Measurements from ENCODE around the gene LRRC47. TPM values are rescaled to one million over a fixed set of nuclear protein-coding genes. Genes with fewer than 3 reads are reported as not detected.
"Not testable (repeated sequence)": the region's sequence is repeated elsewhere in the genome, so short reads cannot be mapped to it uniquely, and the experiment has no call there.

Gene LRRC47
- total and polyA plus RNA-seq, 4 experiments from 2014 or later, result 19.0 to 58.0 (median 47.1) TPM

- Histone ChIP-seq H3K4me1 (ENCODE audit: insufficient read depth, low read length) (peaks cover 17% of the 10 kb centered on the region), H3K27me3 (ENCODE audit: insufficient read depth, low read length) (no peaks in the 10 kb centered on the region), H3K36me3 (ENCODE audit: insufficient read depth, low read length) (no peaks in the 10 kb centered on the region), H3K4me3 (ENCODE audit: low read length in 2 of 2) (no peak overlapping the region), H3K27ac (ENCODE audit: low read depth, low read length) (no peak overlapping the region), H3K9me3 (ENCODE audit: control insufficient read depth in 1 of 2, low read length in 2 of 2) (no peaks in the 10 kb centered on the region)
- Mint-ChIP-seq H3K36me3 (peaks cover 0 to 6% of the 10 kb centered on the region in 2 donors), H3K27me3 (no peaks in the 10 kb centered on the region), H3K9me3 (no peaks in the 10 kb centered on the region), H3K27ac (no peak overlapping the region), H3K4me3 (no peak overlapping the region), H3K4me1 (peaks cover 18 to 35% (median 29%) of the 10 kb centered on the region in 4 donors)
- ChIA-PET POLR2A (ENCODE audit: partially characterized antibody) (no interaction called here), CTCF (ENCODE audit: partially characterized antibody) (interaction anchor here (1.0 kb wide), 1 partner anchor 8 kb away, joined by 3 read pairs; no protein-coding TSS in a partner anchor)
- intact Hi-C loops (cut with micrococcal nuclease), result no loop called here
- no peak for DNase-seq
Observed at GRCh38 chr1:3749512-3749911, 46.8 kb downstream of the LRRC47 start.

GRCh38 chr1:3748316-3748900 is 47.9 kb downstream of the LRRC47 start:
- H3K4me3 Mint-ChIP-seq, result peak overlapping the region in 7 of 8 donors; percentile 31 to 77 (median 72)
- H3K9me3 Mint-ChIP-seq; H3K36me3 Mint-ChIP-seq; POLR2A ChIA-PET (ENCODE audit: partially characterized antibody); intact Hi-C loops (cut with micrococcal nuclease); DNase-seq; H3K4me3 ChIP-seq (ENCODE audit: low read length in 2 of 2); H3K27me3 Mint-ChIP-seq; H3K27ac ChIP-seq (ENCODE audit: low read depth, low read length); H3K9me3 ChIP-seq (ENCODE audit: control insufficient read depth in 1 of 2, low read length in 2 of 2); H3K36me3 ChIP-seq (ENCODE audit: insufficient read depth, low read length); H3K27me3 ChIP-seq (ENCODE audit: insufficient read depth, low read length): not testable (repeated sequence)
- peaks cover 18 to 37% (median 30%) of the 10 kb centered on the region in 4 donors for H3K4me1 Mint-ChIP-seq
- H3K4me1 ChIP-seq (ENCODE audit: insufficient read depth, low read length), result peaks cover 17% of the 10 kb centered on the region
- CTCF ChIA-PET (ENCODE audit: partially characterized antibody), result interaction anchor here (1.0 kb wide), 1 partner anchor 9 kb away, joined by 3 read pairs; no protein-coding TSS in a partner anchor
- peak overlapping the region in 3 of 7 donors; percentile 42 to 72 (median 58) for H3K27ac Mint-ChIP-seq

- ChIA-PET POLR2A (ENCODE audit: partially characterized antibody) (interaction anchor here (0.6 kb wide), 1 partner anchor 19 kb away, joined by 3 read pairs; no protein-coding TSS in a partner anchor), CTCF (ENCODE audit: partially characterized antibody) (no interaction called here)
- Histone ChIP-seq H3K4me3 (ENCODE audit: low read length in 2 of 2) (peak overlapping the region in 1 of 2 donors; percentile 57), H3K4me1 (ENCODE audit: insufficient read depth, low read length) (peaks cover 17% of the 10 kb centered on the region), H3K27me3 (ENCODE audit: insufficient read depth, low read length) (no peaks in the 10 kb centered on the region), H3K36me3 (ENCODE audit: insufficient read depth, low read length) (no peaks in the 10 kb centered on the region), H3K9me3 (ENCODE audit: control insufficient read depth in 1 of 2, low read length in 2 of 2) (no peaks in the 10 kb centered on the region), H3K27ac (ENCODE audit: low read depth, low read length) (no peak overlapping the region)
- H3K4me1 Mint-ChIP-seq, result peaks cover 21 to 41% (median 32%) of the 10 kb centered on the region in 4 donors
- no peaks in the 10 kb centered on the region for H3K27me3 Mint-ChIP-seq
- peak overlapping the region in 5 of 7 donors; percentile 12 to 85 (median 58) for H3K27ac Mint-ChIP-seq
- H3K4me3 Mint-ChIP-seq, result peak overlapping the region; percentile 48 to 77 (median 73)
- H3K9me3 Mint-ChIP-seq, result no peaks in the 10 kb centered on the region
- peaks cover 4 to 10% of the 10 kb centered on the region in 2 donors for H3K36me3 Mint-ChIP-seq
- no peak for DNase-seq
- intact Hi-C loops (cut with micrococcal nuclease), result loop anchor here (1.0 kb wide), 2 partner anchors 24 to 48 kb away; partner anchors contain the start of genes LRRC47 and SMIM1
Observed at GRCh38 chr1:3747903-3748302, 48.4 kb downstream of the LRRC47 start.

GRCh38 chr1:3747522-3747848 is 48.8 kb downstream of the LRRC47 start:
- no peak for DNase-seq
- H3K4me3 Mint-ChIP-seq, result peak overlapping the region; percentile 65 to 79 (median 74)
- peaks cover 17% of the 10 kb centered on the region for H3K4me1 ChIP-seq (ENCODE audit: insufficient read depth, low read length)
- H3K36me3 ChIP-seq (ENCODE audit: insufficient read depth, low read length), result peaks cover 3% of the 10 kb centered on the region
- intact Hi-C loops (cut with micrococcal nuclease), result loop anchor here (1.0 kb wide), 2 partner anchors 25 to 49 kb away; partner anchors contain the start of genes LRRC47 and SMIM1
- peaks cover 21 to 41% (median 32%) of the 10 kb centered on the region in 4 donors for H3K4me1 Mint-ChIP-seq
- H3K27ac ChIP-seq (ENCODE audit: low read depth, low read length), result peak overlapping the region; percentile 36
- H3K9me3 ChIP-seq (ENCODE audit: control insufficient read depth in 1 of 2, low read length in 2 of 2), result no peaks in the 10 kb centered on the region
- H3K27ac Mint-ChIP-seq, result peak overlapping the region in 5 of 7 donors; percentile 52 to 85 (median 62)
- H3K4me3 ChIP-seq (ENCODE audit: low read length in 2 of 2), result peak overlapping the region in 1 of 2 donors; percentile 57
- H3K9me3 Mint-ChIP-seq, result no peaks in the 10 kb centered on the region
- no peaks in the 10 kb centered on the region for H3K27me3 ChIP-seq (ENCODE audit: insufficient read depth, low read length)
- H3K27me3 Mint-ChIP-seq, result no peaks in the 10 kb centered on the region
- ChIA-PET POLR2A (ENCODE audit: partially characterized antibody) (interaction anchor here (0.6 kb wide), 1 partner anchor 19 kb away, joined by 3 read pairs; no protein-coding TSS in a partner anchor), CTCF (ENCODE audit: partially characterized antibody) (no interaction called here)
- peaks cover 4 to 13% of the 10 kb centered on the region in 2 donors for H3K36me3 Mint-ChIP-seq

GRCh38 chr1:3746830-3747521 is 49.3 kb downstream of the LRRC47 start:
- Histone ChIP-seq H3K36me3 (ENCODE audit: insufficient read depth, low read length) (peaks cover 6% of the 10 kb centered on the region), H3K27ac (ENCODE audit: low read depth, low read length) (peak overlapping the region; percentile 36), H3K4me1 (ENCODE audit: insufficient read depth, low read length) (peaks cover 17% of the 10 kb centered on the region), H3K4me3 (ENCODE audit: low read length in 2 of 2) (peak overlapping the region in 1 of 2 donors; percentile 57), H3K9me3 (ENCODE audit: control insufficient read depth in 1 of 2, low read length in 2 of 2) (no peaks in the 10 kb centered on the region), H3K27me3 (ENCODE audit: insufficient read depth, low read length) (no peaks in the 10 kb centered on the region)
- intact Hi-C loops (cut with micrococcal nuclease), result loop anchor here (1.0 kb wide), 2 partner anchors 25 to 49 kb away; partner anchors contain the start of genes LRRC47 and SMIM1
- peaks cover 21 to 41% (median 32%) of the 10 kb centered on the region in 4 donors for H3K4me1 Mint-ChIP-seq
- POLR2A ChIA-PET (ENCODE audit: partially characterized antibody), result interaction anchor here (0.6 kb wide), 2 partner anchors 20 to 29 kb away, joined by 3 read pairs; no protein-coding TSS in a partner anchor
- peak; percentile 81 to 89 (median 83) for DNase-seq
- peak overlapping the region in 6 of 7 donors; percentile 52 to 87 (median 78) for H3K27ac Mint-ChIP-seq
- H3K4me3 Mint-ChIP-seq, result peak overlapping the region; percentile 78 to 86 (median 80)
- peaks cover 4 to 18% of the 10 kb centered on the region in 2 donors for H3K36me3 Mint-ChIP-seq
- no peaks in the 10 kb centered on the region for H3K9me3 Mint-ChIP-seq
- CTCF ChIA-PET (ENCODE audit: partially characterized antibody), result no interaction called here
- H3K27me3 Mint-ChIP-seq, result no peaks in the 10 kb centered on the region

- Histone ChIP-seq H3K4me1 (ENCODE audit: insufficient read depth, low read length) (peaks cover 17% of the 10 kb centered on the region), H3K27ac (ENCODE audit: low read depth, low read length) (peak overlapping the region; percentile 36), H3K36me3 (ENCODE audit: insufficient read depth, low read length) (peaks cover 6% of the 10 kb centered on the region), H3K27me3 (ENCODE audit: insufficient read depth, low read length) (no peaks in the 10 kb centered on the region), H3K9me3 (ENCODE audit: control insufficient read depth in 1 of 2, low read length in 2 of 2) (no peaks in the 10 kb centered on the region), H3K4me3 (ENCODE audit: low read length in 2 of 2) (peak overlapping the region in 1 of 2 donors; percentile 57)
- DNase-seq, result peak in 1 of 5 donors; percentile 8
- Mint-ChIP-seq H3K4me1 (peaks cover 21 to 41% (median 33%) of the 10 kb centered on the region in 4 donors), H3K36me3 (peaks cover 9 to 24% of the 10 kb centered on the region in 2 donors), H3K27ac (peak overlapping the region; percentile 70 to 87 (median 84)), H3K27me3 (no peaks in the 10 kb centered on the region), H3K4me3 (peak overlapping the region; percentile 76 to 86 (median 80)), H3K9me3 (no peaks in the 10 kb centered on the region)
- intact Hi-C loops (cut with micrococcal nuclease), result no loop called here
- POLR2A ChIA-PET (ENCODE audit: partially characterized antibody), result interaction anchor here (0.6 kb wide), 1 partner anchor 29 kb away, joined by 3 read pairs; no protein-coding TSS in a partner anchor
- CTCF ChIA-PET (ENCODE audit: partially characterized antibody), result no interaction called here
Observed at GRCh38 chr1:3746389-3746829, 49.9 kb downstream of the LRRC47 start.

Data from CD4-positive, alpha-beta memory T cell (primary cell).